ENCODE measurements around the gene GNB1. TPM values are rescaled to one million over a fixed set of nuclear protein-coding genes. Genes with fewer than 3 reads are reported as not detected.

GNB1 gene
- total and polyA plus RNA-seq, 7 experiments from 2014 or later, result 48.1 to 358 (median 232) TPM

DNA sequence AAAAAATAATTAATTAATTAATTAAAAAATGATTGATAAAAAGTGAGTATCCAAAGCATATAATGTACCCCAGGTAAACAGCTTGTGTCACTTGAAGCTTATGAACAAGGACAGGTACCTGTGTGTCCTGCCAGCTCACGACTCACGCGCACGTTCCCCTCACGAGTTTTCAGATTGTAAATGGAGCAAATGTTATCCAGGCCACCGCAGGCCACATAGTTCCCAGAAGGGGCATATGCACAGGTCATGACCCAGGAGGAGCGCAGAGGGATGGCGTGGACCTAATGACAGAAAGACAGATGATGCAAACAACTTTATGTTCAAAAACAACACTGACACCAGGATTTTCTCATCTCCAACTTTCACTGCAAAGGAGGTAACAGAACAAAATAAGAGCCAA is 86.6 kb downstream of the GNB1 start:
- Histone ChIP-seq H3K27me3 (ENCODE audit: control insufficient read depth in 2 of 2, insufficient read depth in 2 of 2, low read length in 2 of 2) (no peaks in the 10 kb centered on the region), H3K36me3 (ENCODE audit: control insufficient read depth in 2 of 3, insufficient read depth in 3 of 3, low read length in 3 of 3) (peaks cover under 1 to 81% (median 5%) of the 10 kb centered on the region in 3 experiments), H3K4me1 (ENCODE audit: control insufficient read depth in 2 of 2, insufficient read depth in 2 of 2, low read length in 2 of 2) (peaks cover 0 to 3% of the 10 kb centered on the region in 2 donors), H3K9me3 (ENCODE audit: control insufficient read depth in 2 of 3, low read length in 3 of 3) (no peaks in the 10 kb centered on the region), H3K27ac (ENCODE audit: low read depth, low read length) (no peak overlapping the region), H3K4me3 (ENCODE audit: low read length) (no peak overlapping the region)
- intact Hi-C loops (cut with micrococcal nuclease), result no loop called here
- Mint-ChIP-seq H3K9me3 (peaks cover 0 to 3% (median 0%) of the 10 kb centered on the region in 11 donors), H3K36me3 (peaks cover 0 to 33% (median 24%) of the 10 kb centered on the region in 5 donors), H3K27ac (peak overlapping the region in 4 of 9 donors; percentile 25 to 60 (median 38)), H3K4me3 (no peak overlapping the region), H3K4me1 (peaks cover 0 to 32% (median 25%) of the 10 kb centered on the region in 7 donors), H3K27me3 (no peaks in the 10 kb centered on the region)
- no peak for DNase-seq
- ATAC-seq, result no peak
- POLR2A ChIA-PET, result no interaction called here
- CTCF ChIA-PET, result no interaction called here

DNA sequence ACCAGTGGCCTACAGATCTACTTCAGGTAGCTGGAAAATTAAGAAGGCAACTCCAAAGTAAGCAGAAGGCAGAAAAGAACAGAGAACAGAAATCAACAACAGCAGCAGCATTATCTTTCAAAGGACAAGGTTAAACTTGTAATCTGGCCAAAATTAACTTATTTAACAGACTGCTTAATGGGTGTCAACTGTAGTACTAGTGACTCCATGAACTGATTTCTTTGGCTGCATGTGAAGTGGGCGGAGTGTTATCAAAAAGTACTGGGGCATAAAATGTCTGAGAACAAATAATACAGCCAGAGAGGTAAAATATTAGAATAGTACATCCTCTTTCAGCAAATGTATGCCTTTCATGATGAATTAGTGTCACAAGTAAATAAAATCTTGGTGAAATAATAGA is 88.0 kb downstream of the GNB1 start:
- intact Hi-C loops (cut with micrococcal nuclease), result no loop called here
- peaks cover 0 to 39% (median 21%) of the 10 kb centered on the region in 5 donors for H3K36me3 Mint-ChIP-seq
- peaks cover 0 to 78% (median 8%) of the 10 kb centered on the region in 3 experiments for H3K36me3 ChIP-seq (ENCODE audit: control insufficient read depth in 2 of 3, insufficient read depth in 3 of 3, low read length in 3 of 3)
- peaks cover under 1 to 32% (median 26%) of the 10 kb centered on the region in 7 donors for H3K4me1 Mint-ChIP-seq
- no peaks in the 10 kb centered on the region for H3K9me3 ChIP-seq (ENCODE audit: control insufficient read depth in 2 of 3, low read length in 3 of 3)
- peak overlapping the region in 7 of 9 donors; percentile 1 to 74 (median 52) for H3K27ac Mint-ChIP-seq
- H3K4me3 ChIP-seq (ENCODE audit: low read length), result no peak overlapping the region
- ChIA-PET POLR2A (interaction anchor here (0.9 kb wide), 1 partner anchor 106 kb away, joined by 3 read pairs; no protein-coding TSS in a partner anchor), CTCF (interaction anchor here (1.4 kb wide), 1 partner anchor 23 kb away, joined by 3 read pairs; no protein-coding TSS in a partner anchor)
- peaks cover 0 to 3% (median 0%) of the 10 kb centered on the region in 11 donors for H3K9me3 Mint-ChIP-seq
- no peaks in the 10 kb centered on the region for H3K27me3 Mint-ChIP-seq
- no peak overlapping the region for H3K27ac ChIP-seq (ENCODE audit: low read depth, low read length)
- no peak overlapping the region for H3K4me3 Mint-ChIP-seq
- no peaks in the 10 kb centered on the region for H3K27me3 ChIP-seq (ENCODE audit: control insufficient read depth in 2 of 2, insufficient read depth in 2 of 2, low read length in 2 of 2)
- peaks cover 0 to 3% of the 10 kb centered on the region in 2 donors for H3K4me1 ChIP-seq (ENCODE audit: control insufficient read depth in 2 of 2, insufficient read depth in 2 of 2, low read length in 2 of 2)
- no peak for ATAC-seq
- no peak for DNase-seq

DNA sequence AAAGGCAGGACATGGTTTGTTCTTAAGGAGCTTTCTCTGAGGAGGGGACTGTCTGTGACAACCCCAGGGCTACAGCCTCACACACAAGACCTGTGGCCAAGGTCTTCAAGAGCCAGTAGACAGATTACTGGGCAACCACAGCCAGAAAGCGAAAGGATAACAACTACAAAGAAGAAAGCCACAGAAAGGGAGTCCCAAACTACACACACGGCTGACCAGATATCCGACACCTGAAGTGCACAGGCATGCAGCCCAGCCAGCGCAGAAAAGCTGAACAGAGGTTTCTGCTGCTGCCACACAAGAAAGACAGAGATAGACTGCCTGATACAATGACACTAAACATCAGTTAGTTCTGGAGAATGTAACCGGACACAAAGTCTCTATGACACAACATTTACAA is 91.2 kb downstream of the GNB1 start:
- H3K9me3 Mint-ChIP-seq, result peaks cover 0 to 7% (median 0%) of the 10 kb centered on the region in 11 donors
- Histone ChIP-seq H3K27ac (ENCODE audit: low read depth, low read length) (peak overlapping the region; percentile 18), H3K4me1 (ENCODE audit: control insufficient read depth in 2 of 2, insufficient read depth in 2 of 2, low read length in 2 of 2) (peaks cover 0 to 3% of the 10 kb centered on the region in 2 donors), H3K4me3 (ENCODE audit: low read length) (no peak overlapping the region), H3K9me3 (ENCODE audit: control insufficient read depth in 2 of 3, low read length in 3 of 3) (no peaks in the 10 kb centered on the region), H3K36me3 (ENCODE audit: control insufficient read depth in 2 of 3, insufficient read depth in 3 of 3, low read length in 3 of 3) (peaks cover 8 to 80% (median 8%) of the 10 kb centered on the region in 3 experiments), H3K27me3 (ENCODE audit: control insufficient read depth in 2 of 2, insufficient read depth in 2 of 2, low read length in 2 of 2) (no peaks in the 10 kb centered on the region)
- peak overlapping the region in 6 of 9 donors; percentile 24 to 58 (median 40) for H3K27ac Mint-ChIP-seq
- no peaks in the 10 kb centered on the region for H3K27me3 Mint-ChIP-seq
- ATAC-seq, result no peak
- peaks cover 0 to 46% (median 14%) of the 10 kb centered on the region in 5 donors for H3K36me3 Mint-ChIP-seq
- H3K4me1 Mint-ChIP-seq, result peaks cover 9 to 36% (median 27%) of the 10 kb centered on the region in 7 donors
- H3K4me3 Mint-ChIP-seq, result no peak overlapping the region
- CTCF ChIA-PET, result interaction anchor here (1.2 kb wide), 1 partner anchor 55 kb away, joined by 4 read pairs; no protein-coding TSS in a partner anchor
- DNase-seq, result no peak
- POLR2A ChIA-PET, result no interaction called here
- intact Hi-C loops (cut with micrococcal nuclease), result no loop called here

DNA sequence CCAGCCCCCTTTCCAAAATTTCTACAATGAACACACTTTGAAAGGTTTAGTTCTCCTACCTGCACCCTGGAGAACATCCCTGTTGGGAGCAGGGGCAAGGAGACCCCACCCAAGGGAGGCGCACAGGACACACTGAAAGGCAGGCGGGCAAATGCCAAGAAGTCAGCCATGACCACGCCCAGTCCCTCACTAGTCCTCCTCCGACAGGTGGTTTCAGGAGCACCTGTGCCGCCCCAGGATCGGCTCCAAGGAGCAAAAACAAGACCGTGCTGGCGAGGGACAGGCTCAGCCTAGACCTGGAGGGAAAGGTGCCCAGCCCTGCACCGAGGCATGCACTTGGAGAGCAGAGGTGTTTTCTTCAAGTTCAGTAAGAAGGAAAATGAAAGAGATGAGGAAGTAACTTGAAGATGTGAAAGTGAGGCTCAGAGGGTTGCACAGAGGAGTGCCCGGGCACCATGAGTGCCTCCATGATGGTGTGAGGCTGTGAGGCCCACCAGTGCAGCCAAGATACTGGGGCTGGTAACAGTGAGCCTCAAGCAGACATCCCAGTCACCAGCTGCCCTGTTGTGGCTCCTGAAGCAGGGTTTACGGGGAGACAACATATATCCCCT is 93.1 kb downstream of the GNB1 start:
- intact Hi-C loops (cut with micrococcal nuclease), result loop anchor here in 1 of 2 donors (2.0 kb wide), 1 partner anchor 19 kb away; the partner anchor contains the start of gene NADK
- POLR2A ChIA-PET, result no interaction called here
- H3K36me3 Mint-ChIP-seq, result peaks cover 0 to 42% (median 19%) of the 10 kb centered on the region in 5 donors

DNA sequence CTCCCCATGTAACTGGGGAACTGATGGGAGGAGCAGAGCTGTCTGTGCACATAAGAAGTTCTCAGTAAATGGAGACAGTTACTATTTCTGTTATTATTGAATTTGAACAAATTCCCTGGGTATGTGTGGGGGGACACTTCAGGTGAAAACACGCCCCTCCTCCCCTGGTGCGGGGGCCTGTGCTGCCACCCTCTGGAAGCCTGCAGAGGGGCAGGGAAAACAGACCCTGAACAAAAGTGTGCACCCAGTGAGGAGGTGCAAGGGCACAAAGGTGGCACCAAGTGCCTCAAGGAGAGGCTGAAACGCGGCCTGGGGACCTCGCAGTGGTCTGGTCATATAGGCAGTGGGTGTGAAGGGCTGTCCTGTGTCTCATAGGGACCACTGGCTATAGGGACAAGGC is 94.4 kb downstream of the GNB1 start:
- H3K4me1 ChIP-seq (ENCODE audit: control insufficient read depth in 2 of 2, insufficient read depth in 2 of 2, low read length in 2 of 2), result no peaks in the 10 kb centered on the region
- DNase-seq (peak in 3 of 9 donors; percentile 27 to 40 (median 27)), ATAC-seq (peak; percentile 51)
- no peaks in the 10 kb centered on the region for H3K27me3 Mint-ChIP-seq
- CTCF ChIA-PET, result no interaction called here
- H3K4me3 ChIP-seq (ENCODE audit: low read length), result no peak overlapping the region
- intact Hi-C loops (cut with micrococcal nuclease), result loop anchor here in 1 of 2 donors (2.0 kb wide), 1 partner anchor 18 kb away; the partner anchor contains the start of gene NADK
- H3K36me3 Mint-ChIP-seq, result peaks cover 0 to 41% (median 10%) of the 10 kb centered on the region in 5 donors
- H3K9me3 Mint-ChIP-seq, result peaks cover 0 to 4% (median 0%) of the 10 kb centered on the region in 11 donors
- peaks cover 8 to 27% (median 11%) of the 10 kb centered on the region in 7 donors for H3K4me1 Mint-ChIP-seq
- H3K9me3 ChIP-seq (ENCODE audit: control insufficient read depth in 2 of 3, low read length in 3 of 3), result no peaks in the 10 kb centered on the region
- no peak overlapping the region for H3K27ac ChIP-seq (ENCODE audit: low read depth, low read length)
- no peaks in the 10 kb centered on the region for H3K27me3 ChIP-seq (ENCODE audit: control insufficient read depth in 2 of 2, insufficient read depth in 2 of 2, low read length in 2 of 2)
- peak overlapping the region in 7 of 9 donors; percentile 18 to 81 (median 58) for H3K27ac Mint-ChIP-seq
- peaks cover 3 to 88% (median 14%) of the 10 kb centered on the region in 3 experiments for H3K36me3 ChIP-seq (ENCODE audit: control insufficient read depth in 2 of 3, insufficient read depth in 3 of 3, low read length in 3 of 3)
- POLR2A ChIA-PET, result no interaction called here
- no peak overlapping the region for H3K4me3 Mint-ChIP-seq

More for the DNA sequence above, 93.1 kb downstream of the GNB1 start:
- ATAC-seq, result no peak
- H3K27ac ChIP-seq (ENCODE audit: low read depth, low read length), result no peak overlapping the region
- Mint-ChIP-seq H3K9me3 (peaks cover 0 to 4% (median 0%) of the 10 kb centered on the region in 11 donors), H3K4me3 (no peak overlapping the region), H3K27ac (peak overlapping the region in 4 of 9 donors; percentile 21 to 59 (median 39)), H3K4me1 (peaks cover 9 to 37% (median 22%) of the 10 kb centered on the region in 7 donors), H3K27me3 (no peaks in the 10 kb centered on the region)
- CTCF ChIA-PET, result no interaction called here
- peaks cover 4 to 84% (median 8%) of the 10 kb centered on the region in 3 experiments for H3K36me3 ChIP-seq (ENCODE audit: control insufficient read depth in 2 of 3, insufficient read depth in 3 of 3, low read length in 3 of 3)
- DNase-seq, result no peak
- no peaks in the 10 kb centered on the region for H3K27me3 ChIP-seq (ENCODE audit: control insufficient read depth in 2 of 2, insufficient read depth in 2 of 2, low read length in 2 of 2)
- no peak overlapping the region for H3K4me3 ChIP-seq (ENCODE audit: low read length)
- H3K9me3 ChIP-seq (ENCODE audit: control insufficient read depth in 2 of 3, low read length in 3 of 3), result no peaks in the 10 kb centered on the region
- H3K4me1 ChIP-seq (ENCODE audit: control insufficient read depth in 2 of 2, insufficient read depth in 2 of 2, low read length in 2 of 2), result no peaks in the 10 kb centered on the region

DNA sequence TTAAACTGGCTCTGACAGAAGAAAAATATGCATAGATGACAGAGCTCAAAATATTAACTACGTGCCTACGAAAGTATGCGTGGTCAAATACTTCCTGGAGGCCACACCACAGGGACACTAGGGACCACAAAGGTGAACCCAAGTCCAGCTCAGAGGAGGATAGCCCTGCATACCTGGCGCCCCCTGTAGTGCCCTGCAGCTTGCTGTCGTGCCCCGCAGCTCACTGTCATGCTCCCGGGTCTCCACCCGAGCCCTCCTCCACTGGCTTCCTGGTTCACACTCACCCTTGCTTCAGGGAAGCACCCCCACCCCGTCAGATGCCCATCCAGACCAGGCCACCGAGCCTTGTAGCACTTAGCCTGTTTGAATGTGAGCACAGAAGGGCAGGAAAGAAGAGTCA is 95.9 kb downstream of the GNB1 start:
- Histone ChIP-seq H3K36me3 (ENCODE audit: control insufficient read depth in 2 of 3, insufficient read depth in 3 of 3, low read length in 3 of 3) (peaks cover 12 to 88% (median 14%) of the 10 kb centered on the region in 3 experiments), H3K27ac (ENCODE audit: low read depth, low read length) (no peak overlapping the region), H3K4me1 (ENCODE audit: control insufficient read depth in 2 of 2, insufficient read depth in 2 of 2, low read length in 2 of 2) (no peaks in the 10 kb centered on the region), H3K4me3 (ENCODE audit: low read length) (no peak overlapping the region), H3K27me3 (ENCODE audit: control insufficient read depth in 2 of 2, insufficient read depth in 2 of 2, low read length in 2 of 2) (no peaks in the 10 kb centered on the region), H3K9me3 (ENCODE audit: control insufficient read depth in 2 of 3, low read length in 3 of 3) (no peaks in the 10 kb centered on the region)
- no peaks in the 10 kb centered on the region for H3K27me3 Mint-ChIP-seq
- H3K4me1 Mint-ChIP-seq, result peaks cover 4 to 19% (median 9%) of the 10 kb centered on the region in 7 donors
- H3K9me3 Mint-ChIP-seq, result peaks cover 0 to 4% (median 0%) of the 10 kb centered on the region in 11 donors
- ChIA-PET CTCF (no interaction called here), POLR2A (interaction anchor here (1.8 kb wide), 1 partner anchor 16 kb away, joined by 5 read pairs; no protein-coding TSS in a partner anchor)
- DNase-seq (no peak), ATAC-seq (no peak)
- peaks cover 0 to 46% (median 10%) of the 10 kb centered on the region in 5 donors for H3K36me3 Mint-ChIP-seq
- no peak overlapping the region for H3K4me3 Mint-ChIP-seq
- intact Hi-C loops (cut with micrococcal nuclease), result no loop called here
- H3K27ac Mint-ChIP-seq, result peak overlapping the region in 2 of 9 donors; percentile 39 to 69

All from naive thymus-derived CD4-positive, alpha-beta T cell (primary cell).